Heart left ventricle (tissue), 16 donors: ENCODE measurements around the gene SLC43A2. TPM values are rescaled to one million over a fixed set of nuclear protein-coding genes. Genes with fewer than 3 reads are reported as not detected.
A peak's percentile ranks its signal among the peaks of the same experiment; 100 is the strongest.

ENCODE experiments used
- ATAC-seq, 4 donors: fragments of 200-7000 bp; cut with Tn5 transposase; one replicate each; pipeline ENCODE4 v1.9.1; 2020 to 2022; ENCODE audit warnings: moderate library complexity in 4 of 4, mild to moderate bottlenecking in 3 of 4, moderate number of reproducible peaks in 1 of 4
- DNase-seq, 5 donors: peaks; one replicate each; pipeline ENCODE4 v3.0.0-alpha.2; 2020
- H3K27ac ChIP-seq, 12 donors: fragments of 200-600 bp; sonication (generic) in 4 of 12; one replicate each; pipeline versions ENCODE4 v1.5.0 to v1.8.0; 2016 to 2022; ENCODE audit warnings: mild to moderate bottlenecking in 2 of 12
- H3K27me3 ChIP-seq, 9 donors: fragments of 200-600 bp; sonication (generic) in 2 of 9; one replicate each; pipeline versions ENCODE4 v1.5.1 to v1.8.0; 2016 to 2022; ENCODE audit warnings: mild to moderate bottlenecking in 3 of 9
- H3K36me3 ChIP-seq, 9 donors: fragments of 200-600 bp; sonication (generic) in 2 of 9; one replicate each; pipeline versions ENCODE4 v1.5.0 to v1.8.0; 2018 to 2022; ENCODE audit warnings: mild to moderate bottlenecking in 2 of 9
- H3K4me1 ChIP-seq, 12 donors: fragments of 200-600 bp; sonication (generic) in 4 of 12; one replicate each; pipeline versions ENCODE4 v1.5.0 to v1.8.0; 2016 to 2022; ENCODE audit warnings: mild to moderate bottlenecking in 3 of 12
- H3K4me3 ChIP-seq, 12 donors: fragments of 200-600 bp; sonication (generic) in 4 of 12; one replicate each; pipeline versions ENCODE4 v1.5.0 to v1.8.0; 2017 to 2022; ENCODE audit warnings: mild to moderate bottlenecking in 9 of 12, moderate library complexity in 4 of 12
- H3K9me3 ChIP-seq, 12 donors: fragments of 200-600 bp; sonication (generic) in 4 of 12; one replicate each; pipeline versions ENCODE4 v1.5.0 to v1.8.0; 2016 to 2022; ENCODE audit warnings: mild to moderate bottlenecking in 1 of 12
- CTCF ChIP-seq, 12 donors: fragments of 200-600 bp; sonication (generic) in 4 of 12; IDR thresholded peaks; one replicate each; pipeline versions ENCODE4 v1.5.0 to v1.8.0; 2018 to 2022; ENCODE audit warnings: antibody characterized with exemption in 12 of 12, mild to moderate bottlenecking in 5 of 12
- POLR2A ChIP-seq, 2 donors: fragments of 450-650 bp; IDR thresholded peaks; one replicate each; pipeline ENCODE4 v1.6.1; 2017; ENCODE audit warnings: antibody characterized with exemption in 2 of 2, mild to moderate bottlenecking in 2 of 2, moderate library complexity in 2 of 2
- WGBS, 4 donors: extraction: QIAGEN DNeasy Blood & Tissue Kit in 2 of 4; methylation state at CpG; one replicate each; pipeline versions ENCODE4 v1.1.5 to v1.1.7; 2013 to 2018; 5-methylcytosine and 5-hydroxymethylcytosine counted together
- intact Hi-C, 10 donors: fragments of 100-400 bp; cut with DNase I; formaldehyde crosslinking; loops; one replicate each; pipeline versions ENCODE4 v1.11.1 to v1.14.2; 2022
- polyA plus RNA-seq, 2 donors: library from polyadenylated mRNA; stranded (reverse); fragments of 200-250 nt; gene quantifications; one replicate each; pipeline ENCODE4 v1.2.3, GENCODE V29; 2013
- total RNA-seq, 9 donors: library from RNA; depleted of rRNA in 2 of 9; stranded (reverse); fragments of >200 nt in 2 of 9; fragmentation: NEBNext Ultra II Directional in 3 of 9; extraction: Animal tissue kit (Norgen Biotek cat#: 25700) in 3 of 9; gene quantifications; one replicate each; pipeline versions ENCODE4 v1.1.0 to v1.2.4, GENCODE V29; 2016 to 2023
- donor health status: ischemic (EF 13 %, LVEDD 7.1; RV severe dilation, severe dysfunction).
- donor health status: healthy with polysubstance abuse.
- donor health status: DM: no; HTN: yes; CAD: no.
- donor health status: DM: no; HTN: no; CAD: no.
- donor health status: ischemic (EF 25% LVEDD 6.9; RV normal size, moderate dysfunction).
- donor health status: ischemic (EF 25% LVEDD 5.7; RV mildly dilated, moderate dysfunction).
- donor health status: healthy.
- donor health status: DM: yes; HTN: yes; CAD: no.
- donor health status: ischemic (EF 35%, LVEDD 5.7; RV mildly dilated, moderate dysfunction).
- donor health status: nonischemic (EF 11% LVEDD 7.7; RV severe dilation, severe dysfunction).
- donor health status: DM: yes; HTN: yes; CAD: no.
- donor health status: PGD.
- donor health status: ischemic (EF 29% LVEDD 5.4; RV normal size, mild dysfunction).
- donor health status: nonischemic (EF 23%, LVEDD 6.1; RV moderate dilation, normal function).

The SLC43A2 gene
- total and polyA plus RNA-seq, 11 donors = 1.4 to 29.1 (median 6.8) TPM

DNA sequence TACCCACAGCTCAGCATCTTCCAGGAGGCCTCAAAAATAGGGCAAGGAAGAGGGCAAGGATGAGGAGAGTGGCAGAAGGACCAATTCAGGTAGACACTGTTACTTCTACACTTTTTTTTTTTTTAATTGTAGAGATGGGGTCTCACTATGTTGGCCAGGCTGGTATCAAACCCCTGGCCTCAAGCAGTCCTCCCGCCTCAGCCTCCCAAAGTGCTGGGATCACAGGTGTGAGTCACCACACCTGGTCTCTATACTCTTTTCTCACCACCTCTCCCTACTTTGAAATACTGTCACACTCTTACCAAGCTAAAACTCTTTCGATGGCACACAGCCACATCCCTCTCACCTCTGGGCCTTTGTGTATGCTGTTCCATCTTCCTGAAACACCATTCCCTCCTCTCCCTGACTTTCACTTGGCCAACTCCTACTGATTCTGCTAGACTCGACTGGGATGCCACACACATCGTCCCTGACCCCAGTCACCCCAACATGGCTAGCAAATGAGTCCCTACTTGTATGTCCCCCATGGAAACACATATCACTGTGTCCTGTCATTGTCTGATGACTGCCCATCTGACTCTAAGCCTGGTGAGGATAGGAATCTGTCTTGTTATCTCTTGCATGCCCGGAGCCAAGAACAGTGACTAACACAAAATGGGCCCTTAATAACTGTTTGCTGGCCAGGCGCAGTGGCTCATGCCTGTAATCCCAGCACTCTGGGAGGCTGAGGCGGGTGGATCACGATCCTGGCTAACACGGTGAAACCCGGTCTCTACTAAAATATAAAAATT, 7.2 kb upstream of the SLC43A2 start:
- no peaks in the 10 kb centered on the region for H3K27me3 ChIP-seq
- H3K4me3 ChIP-seq = no peak overlapping the region
- 79 to 85% (median 83%) methylated on average over 10 of the region's 10 CpGs for WGBS, 4 donors
- H3K36me3 ChIP-seq = peaks cover 0 to 49% (median 40%) of the 10 kb centered on the region in 9 donors
- ATAC-seq = peak in 1 of 4 donors; percentile 15
- intact Hi-C loops = loop anchor here in 1 of 10 donors (10.0 kb wide), 1 partner anchor 271 kb away; no protein-coding TSS in a partner anchor
- H3K27ac ChIP-seq = peak overlapping the region in 1 of 12 donors; percentile 12
- peak in 1 of 5 donors; percentile 12 for DNase-seq
- no peaks in the 10 kb centered on the region for H3K9me3 ChIP-seq
- H3K4me1 ChIP-seq = peaks cover 0 to 15% (median 0%) of the 10 kb centered on the region in 12 donors
- TF ChIP-seq POLR2A (IDR thresholded peaks at IDR 0.05) (no peak), CTCF (IDR thresholded peaks at IDR 0.05) (no peak)

DNA sequence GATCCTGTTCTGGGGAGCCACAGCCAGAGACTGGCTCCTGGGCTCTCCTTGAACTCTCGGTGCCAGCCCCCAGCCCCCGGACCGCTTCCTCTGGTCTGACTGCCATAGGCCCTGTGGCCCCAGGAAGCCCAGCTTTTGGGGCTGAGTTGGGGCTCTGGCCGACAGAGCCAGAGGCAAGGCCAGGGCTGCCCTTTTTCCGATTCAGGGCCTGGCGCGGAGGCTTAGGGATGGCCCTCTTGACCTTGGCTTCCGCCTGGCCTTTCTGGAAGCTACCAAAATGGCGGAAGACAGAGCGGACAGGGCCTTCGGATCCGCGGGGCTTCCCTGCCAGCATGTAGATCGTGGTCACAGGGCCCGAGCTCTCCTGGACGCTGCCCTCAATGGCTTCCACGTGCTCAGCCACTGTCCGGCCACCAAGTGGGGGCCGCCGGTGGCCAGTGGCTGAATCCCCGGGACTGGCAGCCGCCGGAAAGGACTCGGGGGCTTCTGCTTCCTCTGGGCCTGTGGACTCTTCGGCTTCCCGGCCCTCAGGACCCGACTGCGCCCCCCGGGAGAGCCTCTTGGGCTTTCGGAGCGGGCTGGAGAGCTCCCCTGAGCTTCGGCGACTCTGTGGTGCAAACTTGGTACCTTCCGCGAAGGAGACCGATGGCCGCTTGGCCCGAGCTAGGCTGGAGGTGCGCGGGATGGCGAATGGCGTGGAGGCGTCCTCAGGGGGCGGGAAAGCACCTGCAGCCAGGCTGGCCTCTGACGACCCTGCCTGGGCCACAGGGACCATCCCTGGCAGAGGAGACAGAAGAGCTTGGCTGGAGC, 6.4 kb upstream of the SLC43A2 start:
- no peak for TF ChIP-seq POLR2A (IDR thresholded peaks at IDR 0.05)
- no peak for TF ChIP-seq CTCF (IDR thresholded peaks at IDR 0.05)
- ATAC-seq (no peak), DNase-seq (peak in 1 of 5 donors; percentile 50)
- Histone ChIP-seq H3K4me3 (no peak overlapping the region), H3K4me1 (peaks cover 0 to 18% (median under 1%) of the 10 kb centered on the region in 12 donors), H3K27me3 (no peaks in the 10 kb centered on the region), H3K9me3 (no peaks in the 10 kb centered on the region), H3K27ac (peak overlapping the region in 1 of 12 donors; percentile 18), H3K36me3 (peaks cover 0 to 46% (median 40%) of the 10 kb centered on the region in 9 donors)
- intact Hi-C loops = loop anchor here in 2 of 10 donors (5.0 to 10.0 kb wide), 2 partner anchors 63 to 270 kb away; no protein-coding TSS in a partner anchor
- WGBS, 4 donors = 95 to 96% (median 95%) methylated on average over 26 to 45 of the region's 45 CpGs

DNA sequence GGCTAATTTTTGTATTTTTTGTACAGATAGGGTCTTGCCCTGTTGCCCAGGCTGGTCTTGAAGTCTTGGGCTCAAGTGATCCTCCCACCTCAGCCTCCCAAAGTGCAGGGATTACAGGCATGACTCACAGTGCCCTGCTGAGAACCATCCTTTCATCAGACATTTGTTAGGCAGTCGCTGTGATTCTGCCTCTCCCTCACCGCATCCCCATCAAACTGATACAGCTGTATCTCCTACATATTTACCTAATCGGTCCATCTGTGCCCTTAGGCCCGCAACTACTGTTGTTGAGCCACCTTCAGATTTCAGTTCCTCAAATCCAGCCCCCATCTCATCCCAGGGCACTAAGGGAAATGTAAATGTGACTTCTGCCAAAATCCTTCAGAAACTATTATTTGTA, 2.0 kb upstream of the SLC43A2 start:
- Histone ChIP-seq H3K36me3 (peaks cover 0 to 17% (median 12%) of the 10 kb centered on the region in 9 donors), H3K27ac (peak overlapping the region in 1 of 12 donors; percentile 24)
- no peak for ATAC-seq

More for the DNA sequence above, 2.0 kb upstream of the SLC43A2 start:
- intact Hi-C loops = loop anchor here in 2 of 10 donors (5.0 to 10.0 kb wide), 2 partner anchors 58 to 266 kb away; no protein-coding TSS in a partner anchor
- no peak for DNase-seq
- no peaks in the 10 kb centered on the region for H3K9me3 ChIP-seq
- H3K27me3 ChIP-seq = no peaks in the 10 kb centered on the region
- 79 to 92% (median 89%) methylated on average over 4 of the region's 4 CpGs for WGBS, 4 donors
- peaks cover 0 to 43% (median 14%) of the 10 kb centered on the region in 12 donors for H3K4me1 ChIP-seq
- TF ChIP-seq CTCF (IDR thresholded peaks at IDR 0.05) = no peak
- TF ChIP-seq POLR2A (IDR thresholded peaks at IDR 0.05) = no peak
- H3K4me3 ChIP-seq = no peak overlapping the region
